OCI-LY1 (cell line): ENCODE results near the gene TEAD1.

ENCODE experiments used
- EZH2 ChIP-seq: fragments of 200-600 bp; sonication (generic), shearing (Covaris generic); IDR thresholded peaks from 2 replicates; pipeline ENCODE4 v1.8.0; 2017; ENCODE audit warnings: borderline replicate concordance, mixed run types, mild to moderate bottlenecking, antibody characterized with exemption, low read length, moderate library complexity, mixed read lengths
- TF ChIP-seq, protein P1 (sequence below): fragments of 200-600 bp; sonication (generic), shearing (Covaris generic); IDR thresholded peaks from 2 replicates; pipeline ENCODE4 v1.5.1; 2017; ENCODE audit warnings: mild to moderate bottlenecking, antibody characterized with exemption, low read length, moderate library complexity, mixed read lengths

DNA sequence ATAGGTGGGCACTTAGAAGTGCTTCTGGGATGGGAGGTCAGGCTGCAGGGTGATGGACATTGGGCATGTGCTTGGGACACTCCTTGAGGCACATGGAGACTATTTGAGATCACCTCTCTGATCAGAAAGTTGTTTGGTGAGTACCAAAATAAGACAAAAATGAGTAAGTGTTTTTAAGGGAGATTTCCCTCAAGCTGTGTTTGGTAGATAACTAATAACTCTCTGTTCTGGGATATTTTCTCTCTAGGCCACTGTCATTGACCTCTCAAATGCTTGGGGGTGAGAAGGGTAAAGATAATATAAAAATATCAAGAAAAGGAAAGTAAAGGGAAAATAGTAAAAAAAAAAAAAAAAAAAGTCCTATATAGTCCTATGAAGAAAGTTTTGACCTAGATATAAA lies 117.8 kb downstream of the TEAD1 start:
- TF ChIP-seq, protein P1, sequence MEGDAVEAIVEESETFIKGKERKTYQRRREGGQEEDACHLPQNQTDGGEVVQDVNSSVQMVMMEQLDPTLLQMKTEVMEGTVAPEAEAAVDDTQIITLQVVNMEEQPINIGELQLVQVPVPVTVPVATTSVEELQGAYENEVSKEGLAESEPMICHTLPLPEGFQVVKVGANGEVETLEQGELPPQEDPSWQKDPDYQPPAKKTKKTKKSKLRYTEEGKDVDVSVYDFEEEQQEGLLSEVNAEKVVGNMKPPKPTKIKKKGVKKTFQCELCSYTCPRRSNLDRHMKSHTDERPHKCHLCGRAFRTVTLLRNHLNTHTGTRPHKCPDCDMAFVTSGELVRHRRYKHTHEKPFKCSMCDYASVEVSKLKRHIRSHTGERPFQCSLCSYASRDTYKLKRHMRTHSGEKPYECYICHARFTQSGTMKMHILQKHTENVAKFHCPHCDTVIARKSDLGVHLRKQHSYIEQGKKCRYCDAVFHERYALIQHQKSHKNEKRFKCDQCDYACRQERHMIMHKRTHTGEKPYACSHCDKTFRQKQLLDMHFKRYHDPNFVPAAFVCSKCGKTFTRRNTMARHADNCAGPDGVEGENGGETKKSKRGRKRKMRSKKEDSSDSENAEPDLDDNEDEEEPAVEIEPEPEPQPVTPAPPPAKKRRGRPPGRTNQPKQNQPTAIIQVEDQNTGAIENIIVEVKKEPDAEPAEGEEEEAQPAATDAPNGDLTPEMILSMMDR: no peak
- TF ChIP-seq EZH2: no peak
